GM18499 (cell line): ENCODE results near the gene PDPR.
"Not testable (repeated sequence)": the region's sequence is repeated elsewhere in the genome, so short reads cannot be mapped to it uniquely, and the experiment has no call there.

Experiments
- ATAC-seq: cut with Tn5 transposase; IDR thresholded peaks from one replicate; pipeline ENCODE4 v1.9.1; 2021; ENCODE audit warnings: moderate number of reproducible peaks; ENCODE audit not compliant: insufficient read depth, unreplicated experiment

Gene PDPR

GRCh38 chr16:70159355-70160348 is 45.5 kb downstream of the PDPR start:
- ATAC-seq = no peak

GRCh38 chr16:70160388-70160787 is 46.3 kb downstream of the PDPR start:
- ATAC-seq = no peak

- ATAC-seq = no peak
Observed at GRCh38 chr16:70160821-70161220, 46.7 kb downstream of the PDPR start.

- ATAC-seq = no peak
Observed at GRCh38 chr16:70161350-70161749, 47.2 kb downstream of the PDPR start.

GRCh38 chr16:70162041-70162451 is 47.9 kb downstream of the PDPR start:
- ATAC-seq = no peak

GRCh38 chr16:70163596-70163995 is 49.5 kb downstream of the PDPR start:
- no peak for ATAC-seq

GRCh38 chr16:70166688-70167087 is 52.6 kb downstream of the PDPR start:
- not testable (repeated sequence) for ATAC-seq

- ATAC-seq = not testable (repeated sequence)
Observed at GRCh38 chr16:70173212-70173837, 59.2 kb downstream of the PDPR start, which contains the start of gene CLEC18C. CLEC18C (plus strand) TSS chr16:70173787; CDS start chr16:70174279, 492 bp downstream.

- ATAC-seq = not testable (repeated sequence)
Observed at GRCh38 chr16:70173916-70174315, 59.8 kb downstream of the PDPR start.

- not testable (repeated sequence) for ATAC-seq
Observed at GRCh38 chr16:70174387-70174932, 60.3 kb downstream of the PDPR start.

- not testable (repeated sequence) for ATAC-seq
Observed at GRCh38 chr16:70187858-70188607, 73.9 kb downstream of the PDPR start.

GRCh38 chr16:70188608-70188915 is 74.4 kb downstream of the PDPR start:
- not testable (repeated sequence) for ATAC-seq

- ATAC-seq = not testable (repeated sequence)
Observed at GRCh38 chr16:70190574-70190973, 76.4 kb downstream of the PDPR start.

- ATAC-seq = not testable (repeated sequence)
Observed at GRCh38 chr16:70196683-70197300, 82.7 kb downstream of the PDPR start.

- not testable (repeated sequence) for ATAC-seq
Observed at GRCh38 chr16:70197611-70198010, 83.5 kb downstream of the PDPR start.

- ATAC-seq = not testable (repeated sequence)
Observed at GRCh38 chr16:70198230-70198629, 84.1 kb downstream of the PDPR start.

GRCh38 chr16:70198666-70199065 is 84.5 kb downstream of the PDPR start:
- not testable (repeated sequence) for ATAC-seq

- ATAC-seq = not testable (repeated sequence)
Observed at GRCh38 chr16:70199170-70199569, 85.0 kb downstream of the PDPR start.

- not testable (repeated sequence) for ATAC-seq
Observed at GRCh38 chr16:70200063-70200462, 85.9 kb downstream of the PDPR start.

- ATAC-seq = not testable (repeated sequence)
Observed at GRCh38 chr16:70203508-70203907, 89.4 kb downstream of the PDPR start.
